ENCODE results near the gene NPR3. TPM values are rescaled to one million over a fixed set of nuclear protein-coding genes. Genes with fewer than 3 reads are reported as not detected.

NPR3 gene
- total RNA-seq, 1 donor from 2014 or later = 116 TPM

- no peak overlapping the region for H3K27ac Mint-ChIP-seq
- H3K4me3 Mint-ChIP-seq = no peak overlapping the region
- H3K9me3 Mint-ChIP-seq = no peaks in the 10 kb centered on the region
- DNase-seq (ENCODE audit: extremely low spot score, unreplicated experiment) = no peak
- no peak for TF ChIP-seq CTCF (conservative IDR thresholded peaks at IDR 0.05)
- no peaks in the 10 kb centered on the region for H3K4me1 Mint-ChIP-seq (ENCODE audit: unreplicated experiment)
- peaks cover 27% of the 10 kb centered on the region for H3K36me3 Mint-ChIP-seq
- H3K27me3 Mint-ChIP-seq = no peaks in the 10 kb centered on the region
Measured at GRCh38 chr5:32745317-32745716, 34.2 kb downstream of the NPR3 start.

- Mint-ChIP-seq H3K4me3 (no peak overlapping the region), H3K36me3 (peaks cover 26% of the 10 kb centered on the region), H3K9me3 (peaks cover 5% of the 10 kb centered on the region), H3K27ac (no peak overlapping the region), H3K27me3 (no peaks in the 10 kb centered on the region), H3K4me1 (ENCODE audit: unreplicated experiment) (no peaks in the 10 kb centered on the region)
- no peak for TF ChIP-seq CTCF (conservative IDR thresholded peaks at IDR 0.05)
- no peak for DNase-seq (ENCODE audit: extremely low spot score, unreplicated experiment)
Measured at GRCh38 chr5:32752411-32752810, 41.3 kb downstream of the NPR3 start.

GRCh38 chr5:32753051-32753450, 41.9 kb downstream of the NPR3 start:
- Mint-ChIP-seq H3K27me3 (no peaks in the 10 kb centered on the region), H3K36me3 (peaks cover 25% of the 10 kb centered on the region), H3K4me3 (no peak overlapping the region), H3K27ac (no peak overlapping the region), H3K4me1 (ENCODE audit: unreplicated experiment) (no peaks in the 10 kb centered on the region), H3K9me3 (peaks cover 5% of the 10 kb centered on the region)
- DNase-seq (ENCODE audit: extremely low spot score, unreplicated experiment) = no peak
- TF ChIP-seq CTCF (conservative IDR thresholded peaks at IDR 0.05) = no peak

- DNase-seq (ENCODE audit: extremely low spot score, unreplicated experiment) = no peak
- H3K4me1 Mint-ChIP-seq (ENCODE audit: unreplicated experiment) = no peaks in the 10 kb centered on the region
- H3K36me3 Mint-ChIP-seq = peaks cover 20% of the 10 kb centered on the region
- no peak overlapping the region for H3K4me3 Mint-ChIP-seq
- H3K27me3 Mint-ChIP-seq = no peaks in the 10 kb centered on the region
- H3K27ac Mint-ChIP-seq = no peak overlapping the region
- peaks cover 5% of the 10 kb centered on the region for H3K9me3 Mint-ChIP-seq
- TF ChIP-seq CTCF (conservative IDR thresholded peaks at IDR 0.05) = no peak
Measured at GRCh38 chr5:32753765-32754164, 42.6 kb downstream of the NPR3 start.

GRCh38 chr5:32754284-32754683, 43.2 kb downstream of the NPR3 start:
- peaks cover 25% of the 10 kb centered on the region for H3K36me3 Mint-ChIP-seq
- no peaks in the 10 kb centered on the region for H3K4me1 Mint-ChIP-seq (ENCODE audit: unreplicated experiment)
- no peak for DNase-seq (ENCODE audit: extremely low spot score, unreplicated experiment)
- no peak overlapping the region for H3K4me3 Mint-ChIP-seq
- H3K27me3 Mint-ChIP-seq = no peaks in the 10 kb centered on the region
- peaks cover 5% of the 10 kb centered on the region for H3K9me3 Mint-ChIP-seq
- H3K27ac Mint-ChIP-seq = no peak overlapping the region
- TF ChIP-seq CTCF (conservative IDR thresholded peaks at IDR 0.05) = no peak

- Mint-ChIP-seq H3K4me1 (ENCODE audit: unreplicated experiment) (no peaks in the 10 kb centered on the region), H3K9me3 (peaks cover 9% of the 10 kb centered on the region), H3K27ac (peak overlapping the region; percentile 14), H3K4me3 (no peak overlapping the region), H3K27me3 (peaks cover 4% of the 10 kb centered on the region), H3K36me3 (peaks cover 24% of the 10 kb centered on the region)
- no peak for TF ChIP-seq CTCF (conservative IDR thresholded peaks at IDR 0.05)
- no peak for DNase-seq (ENCODE audit: extremely low spot score, unreplicated experiment)
Measured at GRCh38 chr5:32760091-32760509, 49.0 kb downstream of the NPR3 start.
